Measurements from ENCODE around the gene RBM19.

RBM19 gene

DNA sequence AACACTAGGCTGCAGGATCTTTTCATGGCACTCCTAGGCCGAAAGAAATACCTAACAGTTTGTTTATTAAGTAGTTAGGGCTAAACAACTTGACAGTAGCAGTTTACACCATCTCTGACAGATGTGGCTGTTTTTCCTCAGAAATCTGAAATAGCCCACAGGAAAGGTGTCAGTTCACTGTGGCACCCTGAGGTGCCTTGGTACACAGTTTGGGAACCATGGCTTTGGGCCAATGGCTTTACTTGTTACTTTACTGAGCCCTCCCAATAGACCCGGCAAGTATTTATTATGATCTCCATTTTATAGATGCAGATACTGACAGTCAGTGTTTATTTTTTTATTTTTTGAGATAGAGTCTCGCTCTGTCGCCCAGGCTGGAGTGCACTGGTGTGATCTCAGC is 69.3 kb downstream of the RBM19 start:
- DNase-seq (ENCODE audit: extremely low read depth, insufficient read length): no peak
- TF ChIP-seq, protein P1, sequence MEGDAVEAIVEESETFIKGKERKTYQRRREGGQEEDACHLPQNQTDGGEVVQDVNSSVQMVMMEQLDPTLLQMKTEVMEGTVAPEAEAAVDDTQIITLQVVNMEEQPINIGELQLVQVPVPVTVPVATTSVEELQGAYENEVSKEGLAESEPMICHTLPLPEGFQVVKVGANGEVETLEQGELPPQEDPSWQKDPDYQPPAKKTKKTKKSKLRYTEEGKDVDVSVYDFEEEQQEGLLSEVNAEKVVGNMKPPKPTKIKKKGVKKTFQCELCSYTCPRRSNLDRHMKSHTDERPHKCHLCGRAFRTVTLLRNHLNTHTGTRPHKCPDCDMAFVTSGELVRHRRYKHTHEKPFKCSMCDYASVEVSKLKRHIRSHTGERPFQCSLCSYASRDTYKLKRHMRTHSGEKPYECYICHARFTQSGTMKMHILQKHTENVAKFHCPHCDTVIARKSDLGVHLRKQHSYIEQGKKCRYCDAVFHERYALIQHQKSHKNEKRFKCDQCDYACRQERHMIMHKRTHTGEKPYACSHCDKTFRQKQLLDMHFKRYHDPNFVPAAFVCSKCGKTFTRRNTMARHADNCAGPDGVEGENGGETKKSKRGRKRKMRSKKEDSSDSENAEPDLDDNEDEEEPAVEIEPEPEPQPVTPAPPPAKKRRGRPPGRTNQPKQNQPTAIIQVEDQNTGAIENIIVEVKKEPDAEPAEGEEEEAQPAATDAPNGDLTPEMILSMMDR (IDR thresholded peaks at IDR 0.05; ENCODE audit: insufficient read depth, low read length, poor library complexity, severe bottlenecking): no peak
- H3K36me3 ChIP-seq (ENCODE audit: control insufficient read depth, insufficient read depth, low read length): peaks cover 4% of the 10 kb centered on the region
- no peaks in the 10 kb centered on the region for H3K27me3 ChIP-seq (replicated peaks; ENCODE audit: control insufficient read depth, insufficient read depth, low read length)
- no peak overlapping the region for H3K4me3 ChIP-seq (replicated peaks; ENCODE audit: low read depth, low read length)

DNA sequence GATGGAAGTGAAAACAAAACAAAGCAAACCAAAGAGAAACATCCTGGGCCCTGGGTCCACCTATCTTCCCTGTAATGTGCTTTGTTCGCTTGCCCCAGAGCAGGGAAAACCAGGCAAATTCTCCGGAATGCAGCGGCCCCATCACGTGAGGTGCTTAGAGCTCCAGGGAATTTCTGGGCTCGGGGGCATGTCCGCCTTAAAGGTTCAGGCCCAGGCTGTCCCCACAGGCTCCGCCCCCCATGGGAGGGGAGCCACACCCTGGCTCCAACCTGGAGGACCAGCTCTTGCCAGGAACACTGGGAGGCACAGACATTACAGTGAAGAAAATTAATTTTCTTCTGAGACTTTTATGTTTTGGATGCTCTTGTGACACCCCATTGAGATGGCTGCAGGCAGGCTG is 69.9 kb downstream of the RBM19 start:
- H3K27me3 ChIP-seq (replicated peaks; ENCODE audit: control insufficient read depth, insufficient read depth, low read length): no peaks in the 10 kb centered on the region
- H3K4me3 ChIP-seq (replicated peaks; ENCODE audit: low read depth, low read length): no peak overlapping the region
- DNase-seq (ENCODE audit: extremely low read depth, insufficient read length): no peak
- H3K36me3 ChIP-seq (ENCODE audit: control insufficient read depth, insufficient read depth, low read length): peaks cover 4% of the 10 kb centered on the region
- TF ChIP-seq, protein P1 (IDR thresholded peaks at IDR 0.05; ENCODE audit: insufficient read depth, low read length, poor library complexity, severe bottlenecking): no peak

GRCh38 chr12:113895176-113895575 is 70.9 kb downstream of the RBM19 start:
- Histone ChIP-seq H3K27me3 (replicated peaks; ENCODE audit: control insufficient read depth, insufficient read depth, low read length) (no peaks in the 10 kb centered on the region), H3K4me3 (replicated peaks; ENCODE audit: low read depth, low read length) (no peak overlapping the region), H3K36me3 (ENCODE audit: control insufficient read depth, insufficient read depth, low read length) (peaks cover 4% of the 10 kb centered on the region)
- TF ChIP-seq, protein P1 (IDR thresholded peaks at IDR 0.05; ENCODE audit: insufficient read depth, low read length, poor library complexity, severe bottlenecking): no peak
- no peak for DNase-seq (ENCODE audit: extremely low read depth, insufficient read length)

GRCh38 chr12:113894697-113895096 is 71.4 kb downstream of the RBM19 start:
- no peak overlapping the region for H3K4me3 ChIP-seq (replicated peaks; ENCODE audit: low read depth, low read length)
- peaks cover 4% of the 10 kb centered on the region for H3K36me3 ChIP-seq (ENCODE audit: control insufficient read depth, insufficient read depth, low read length)
- H3K27me3 ChIP-seq (replicated peaks; ENCODE audit: control insufficient read depth, insufficient read depth, low read length): no peaks in the 10 kb centered on the region
- no peak for DNase-seq (ENCODE audit: extremely low read depth, insufficient read length)
- TF ChIP-seq, protein P1 (IDR thresholded peaks at IDR 0.05; ENCODE audit: insufficient read depth, low read length, poor library complexity, severe bottlenecking): no peak

DNA sequence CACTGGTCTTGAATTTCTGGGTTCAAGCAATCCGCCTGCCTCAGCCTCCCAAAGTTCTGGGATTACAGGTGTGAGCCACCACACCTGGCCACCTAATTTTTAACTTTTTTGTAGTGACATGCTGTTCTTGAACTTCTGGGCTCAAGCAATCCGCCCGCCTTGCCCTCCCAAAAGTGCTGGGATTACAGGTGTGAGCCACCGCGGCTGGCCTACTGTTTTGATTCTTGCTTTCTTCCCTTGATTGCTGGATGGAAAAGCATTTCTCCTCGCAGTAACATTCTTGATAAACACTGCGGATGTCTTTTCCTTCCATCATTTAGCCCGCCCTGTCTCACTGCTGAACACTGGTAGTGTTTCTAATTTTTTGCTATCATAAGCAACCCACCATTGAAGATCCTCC is 72.9 kb downstream of the RBM19 start:
- no peak overlapping the region for H3K4me3 ChIP-seq (replicated peaks; ENCODE audit: low read depth, low read length)
- TF ChIP-seq, protein P1 (IDR thresholded peaks at IDR 0.05; ENCODE audit: insufficient read depth, low read length, poor library complexity, severe bottlenecking): no peak
- no peaks in the 10 kb centered on the region for H3K27me3 ChIP-seq (replicated peaks; ENCODE audit: control insufficient read depth, insufficient read depth, low read length)
- no peak for DNase-seq (ENCODE audit: extremely low read depth, insufficient read length)
- peaks cover 4% of the 10 kb centered on the region; the same call in 1 of the 2 replicates for H3K36me3 ChIP-seq (ENCODE audit: control insufficient read depth, insufficient read depth, low read length)

- H3K4me3 ChIP-seq (replicated peaks; ENCODE audit: low read depth, low read length): no peak overlapping the region
- TF ChIP-seq, protein P1 (IDR thresholded peaks at IDR 0.05; ENCODE audit: insufficient read depth, low read length, poor library complexity, severe bottlenecking): no peak
- DNase-seq (ENCODE audit: extremely low read depth, insufficient read length): no peak
- H3K27me3 ChIP-seq (replicated peaks; ENCODE audit: control insufficient read depth, insufficient read depth, low read length): no peaks in the 10 kb centered on the region
- peaks cover 4% of the 10 kb centered on the region; the same call in 1 of the 2 replicates for H3K36me3 ChIP-seq (ENCODE audit: control insufficient read depth, insufficient read depth, low read length)
Observed at GRCh38 chr12:113892556-113892955, 73.6 kb downstream of the RBM19 start.

All from GM06990 (cell line).